WTC11 (cell line): Measurements from ENCODE around the gene CCDC154.

ENCODE experiments used
- NFE2L1 ChIP-seq: sonication (generic); formaldehyde crosslinking; IDR thresholded peaks from 2 replicates; pipeline ENCODE4 v1.8.1; 2023; ENCODE audit warnings: missing genetic modification reagents
- NFYB ChIP-seq: sonication (generic); formaldehyde crosslinking; conservative IDR thresholded peaks from 2 replicates; pipeline ENCODE4 v1.8.0; 2022; ENCODE audit warnings: low read depth, missing genetic modification reagents

DNA sequence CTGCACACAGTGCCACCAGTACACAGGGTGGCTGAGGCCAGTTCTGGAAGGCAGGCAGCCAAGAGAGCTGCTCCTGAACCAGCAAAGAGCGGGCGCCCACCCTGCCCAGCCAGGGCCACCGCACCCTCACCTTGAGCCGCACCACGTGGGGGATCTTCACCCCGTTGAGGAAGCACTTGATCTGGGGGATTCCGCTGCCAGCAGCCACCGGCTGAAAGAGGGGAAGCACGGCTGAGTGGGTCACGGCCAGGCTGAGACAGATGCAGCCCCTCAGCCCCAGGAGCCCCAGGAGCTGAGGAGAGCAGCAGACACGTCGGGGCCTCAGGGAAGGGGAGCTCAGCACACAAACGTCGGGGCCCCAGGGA is 14.6 kb upstream of the CCDC154 start:
- TF ChIP-seq NFYB (CRISPR knock-in tag) (no peak), NFE2L1 (no peak)
